IMR-90 (cell line): ENCODE measurements around the gene VAMP7. TPM values are rescaled to one million over a fixed set of nuclear protein-coding genes. Genes with fewer than 3 reads are reported as not detected.

Experiments used
- ATAC-seq: fragments of 200-7000 bp; cut with Tn5 transposase; 2 replicates; pipeline ENCODE4 v1.9.1; 2020; ENCODE audit warnings: low read depth, mild to moderate bottlenecking, moderate library complexity
- Bru-seq: library from RNA; stranded (reverse); fragments of 400-500 nt; gene quantifications from one replicate; lab custom pipeline; 2021; lab: Mats Ljungman, UMichigan
- BruChase-seq, 2 experiments: library from RNA; stranded (reverse); fragments of 400-500 nt; gene quantifications; one replicate each; lab custom pipeline; 2021; lab: Mats Ljungman, UMichigan
- BruUV-seq: library from RNA; stranded (reverse); fragments of 400-500 nt; replicated peaks from 2 replicates; lab custom pipeline; 2021; lab: Mats Ljungman, UMichigan
- CTCF ChIA-PET: fragments of 300-600 bp; formaldehyde crosslinking; extraction: SDS; loops from one replicate; lab custom pipeline; 2021; ENCODE audit warnings: antibody characterized with exemption; lab: Yijun Ruan, JAX
- POLR2A ChIA-PET: fragments of 300-600 bp; sonication (Branson Sonifier 250); formaldehyde crosslinking; loops from one replicate; lab custom pipeline; 2022; ENCODE audit warnings: antibody characterized with exemption; ENCODE audit not compliant: unreplicated experiment; lab: Charles Lee
- DNase-seq: peaks from one replicate; pipeline ENCODE4 v3.0.0; 2013
- H2AFZ ChIP-seq: replicated peaks from 2 replicates; pipeline ENCODE3; 2013; ENCODE audit warnings: low read length, mild to moderate bottlenecking; ENCODE audit not compliant: poor library complexity
- H2AK5ac ChIP-seq: 2 replicates; pipeline ENCODE4 v1.6.1; 2013; ENCODE audit warnings: low read depth, low read length, inconsistent platforms
- H2AK9ac ChIP-seq: replicated peaks from 2 replicates; pipeline ENCODE3; 2013; ENCODE audit warnings: mild to moderate bottlenecking, low read depth, low read length, moderate library complexity; ENCODE audit not compliant: poor library complexity
- H2BK120ac ChIP-seq: 2 replicates; pipeline ENCODE4 v1.6.1; 2013; ENCODE audit warnings: low read depth, low read length, inconsistent platforms
- H2BK15ac ChIP-seq: 3 replicates; pipeline ENCODE4 v1.6.1; 2013; ENCODE audit warnings: low read depth, low read length, inconsistent platforms
- H2BK20ac ChIP-seq: 2 replicates; pipeline ENCODE4 v1.6.1; 2013; ENCODE audit warnings: low read depth, mild to moderate bottlenecking, inconsistent platforms, low read length, moderate library complexity
- H2BK5ac ChIP-seq: 2 replicates; pipeline ENCODE4 v1.6.1; 2013; ENCODE audit warnings: mild to moderate bottlenecking, low read depth, low read length, inconsistent platforms; ENCODE audit not compliant: poor library complexity, severe bottlenecking
- H3K14ac ChIP-seq: replicated peaks from 2 replicates; pipeline ENCODE4 v1.6.1; 2013; ENCODE audit warnings: low read depth, low read length, inconsistent platforms
- H3K18ac ChIP-seq: 2 replicates; pipeline ENCODE4 v1.6.1; 2013; ENCODE audit warnings: low read depth, low read length, control low read depth
- H3K23ac ChIP-seq: 2 replicates; pipeline ENCODE4 v1.6.1; 2013; ENCODE audit warnings: low read depth, low read length, inconsistent platforms
- H3K27ac ChIP-seq: 2 replicates; pipeline ENCODE4 v1.5.1; 2013; ENCODE audit warnings: mild to moderate bottlenecking, control low read depth, low read length; ENCODE audit not compliant: insufficient read depth
- H3K27me3 ChIP-seq: 2 replicates; pipeline ENCODE4 v1.6.1; 2013; ENCODE audit warnings: low read length; ENCODE audit not compliant: control insufficient read depth, insufficient read depth
- H3K36me3 ChIP-seq: 2 replicates; pipeline ENCODE4 v1.6.1; 2013; ENCODE audit warnings: low read length, mixed read lengths; ENCODE audit not compliant: control insufficient read depth, insufficient read depth
- H3K4ac ChIP-seq: 2 replicates; pipeline ENCODE4 v1.6.1; 2013; ENCODE audit warnings: low read depth, low read length, inconsistent platforms
- H3K4me1 ChIP-seq: 2 replicates; pipeline ENCODE4 v1.6.1; 2013; ENCODE audit warnings: low read length, mixed read lengths; ENCODE audit not compliant: control insufficient read depth, insufficient read depth
- H3K4me2 ChIP-seq: 2 replicates; pipeline ENCODE4 v1.6.1; 2013; ENCODE audit warnings: low read depth, mild to moderate bottlenecking, control low read depth, low read length, moderate library complexity
- H3K4me3 ChIP-seq: 2 replicates; pipeline ENCODE4 v1.5.1; 2013; ENCODE audit warnings: low read depth, mild to moderate bottlenecking, control low read depth, low read length, moderate library complexity; ENCODE audit not compliant: insufficient read depth
- H3K56ac ChIP-seq: 2 replicates; pipeline ENCODE4 v1.6.1; 2013; ENCODE audit warnings: low read length, inconsistent platforms; ENCODE audit not compliant: insufficient read depth; ENCODE audit errors: extremely low read depth
- H3K79me1 ChIP-seq, 2 experiments: 2 replicates each; pipeline ENCODE4 v1.6.1; 2013; ENCODE audit warnings: low read length in 2 of 2, inconsistent platforms in 1 of 2, low read depth in 1 of 2
- H3K9ac ChIP-seq: 2 replicates; pipeline ENCODE4 v1.6.1; 2013; ENCODE audit warnings: low read depth, low read length, control low read depth
- H3K9me1 ChIP-seq: 2 replicates; pipeline ENCODE4 v1.6.1; 2013; ENCODE audit warnings: low read length, inconsistent platforms; ENCODE audit not compliant: insufficient read depth
- H3K9me3 ChIP-seq: 2 replicates; pipeline ENCODE4 v1.6.1; 2013; ENCODE audit warnings: low read length; ENCODE audit not compliant: control insufficient read depth, insufficient read depth
- H4K20me1 ChIP-seq: 2 replicates; pipeline ENCODE4 v1.6.1; 2013; ENCODE audit warnings: low read length, inconsistent platforms; ENCODE audit not compliant: insufficient read depth
- H4K5ac ChIP-seq: 2 replicates; pipeline ENCODE4 v1.6.1; 2013; ENCODE audit warnings: mild to moderate bottlenecking, low read depth, low read length, control low read depth
- H4K8ac ChIP-seq, 2 experiments: 2 replicates each; pipeline ENCODE4 v1.6.1; 2013; ENCODE audit warnings: low read depth in 2 of 2, low read length in 2 of 2, control low read depth in 1 of 2, inconsistent platforms in 1 of 2
- H4K91ac ChIP-seq: 2 replicates; pipeline ENCODE4 v1.6.1; 2013; ENCODE audit warnings: low read depth, low read length, inconsistent platforms; ENCODE audit not compliant: insufficient read depth
- BHLHE40 ChIP-seq: fragments of 150-350 bp; IDR thresholded peaks from 2 replicates; pipeline ENCODE4 v1.6.1; 2016; ENCODE audit warnings: mild to moderate bottlenecking, low read depth, low read length
- FOS ChIP-seq: fragments of 150-350 bp; IDR thresholded peaks from 2 replicates; pipeline ENCODE4 v1.6.1; 2016; ENCODE audit warnings: low read depth, low read length
- MAZ ChIP-seq: IDR thresholded peaks from 2 replicates; pipeline ENCODE4 v1.6.1; 2012; ENCODE audit warnings: low read depth, mild to moderate bottlenecking, low read length, improper control_type of control experiment, moderate library complexity, borderline replicate concordance
- MXI1 ChIP-seq: IDR thresholded peaks from 2 replicates; pipeline ENCODE4 v1.6.1; 2012; ENCODE audit warnings: low read depth, mild to moderate bottlenecking, low read length, moderate library complexity, borderline replicate concordance
- NFE2L2 ChIP-seq: fragments of 150-350 bp; IDR thresholded peaks from 2 replicates; pipeline ENCODE4 v1.6.1; 2016; ENCODE audit warnings: low read depth, mild to moderate bottlenecking, low read length
- POLR2A ChIP-seq: IDR thresholded peaks from 2 replicates; pipeline ENCODE4 v1.6.1; 2012; ENCODE audit warnings: mild to moderate bottlenecking, low read depth, low read length
- RCOR1 ChIP-seq: IDR thresholded peaks from 2 replicates; pipeline ENCODE4 v1.6.1; 2012; ENCODE audit warnings: mild to moderate bottlenecking, low read length, improper control_type of control experiment; ENCODE audit not compliant: insufficient replicate concordance
- SMC3 ChIP-seq: fragments of 150-350 bp; IDR thresholded peaks from 2 replicates; pipeline ENCODE4 v1.6.1; 2016; ENCODE audit warnings: low read depth, mild to moderate bottlenecking, antibody characterized with exemption, low read length, moderate library complexity
- WGBS, 2 experiments: methylation state at CpG; one replicate each; pipeline versions ENCODE4 v1.1.5 to v1.1.7; 2013; ENCODE audit warnings: missing lambda C conversion rate in 2 of 2; ENCODE audit not compliant: insufficient read length in 1 of 2; ENCODE audit errors: extremely low coverage in 2 of 2; 5-methylcytosine and 5-hydroxymethylcytosine counted together
- dilution Hi-C: fragments of 300-500 bp; cut with HindIII; formaldehyde crosslinking; loops from one replicate; pipeline ENCODE4 v1.14.3; 2018; ENCODE audit warnings: low sequenced_read_pairs; ENCODE audit not compliant: unreplicated experiment
- in situ Hi-C: fragments of 300-500 bp; cut with MboI; formaldehyde crosslinking; loops from 3 replicates; pipeline ENCODE4 v1.14.3; 2019; ENCODE audit warnings: low sequenced_read_pairs, inconsistent platforms, mixed read lengths
- intact Hi-C: fragments of 100-400 bp; cut with micrococcal nuclease; formaldehyde crosslinking; loops from 2 replicates; pipeline ENCODE4 v1.10.0; 2022
- long read RNA-seq: library from polyadenylated mRNA; unstranded; transcript quantifications from one replicate; pipeline ENCODE4 v2.0.0, GENCODE V29; 2021; ENCODE audit not compliant: unreplicated experiment
- polyA plus RNA-seq, 3 experiments: library from polyadenylated mRNA; depleted of rRNA; stranded (reverse); fragments of >200 nt; gene quantifications; 2 replicates each; pipeline ENCODE4 v1.2.3, GENCODE V29; 2012; ENCODE audit warnings: low replicate concordance in 1 of 3
- total RNA-seq: library from RNA; depleted of rRNA; stranded (reverse); fragments of >200 nt; gene quantifications from 2 replicates; pipeline ENCODE4 v1.2.3, GENCODE V29; 2012; rRNA removed
- TF ChIP-seq, protein P1 (sequence below): conservative IDR thresholded peaks from 2 replicates; pipeline ENCODE4 v1.5.1; 2012; ENCODE audit warnings: mild to moderate bottlenecking, low read depth, low read length, improper control_type of control experiment
- TF ChIP-seq, protein P2 (sequence below): fragments of 150-350 bp; IDR thresholded peaks from 2 replicates; pipeline ENCODE4 v1.6.1; 2016; ENCODE audit warnings: low read depth, mild to moderate bottlenecking, low read length, moderate library complexity, borderline replicate concordance

The VAMP7 gene, protein sequence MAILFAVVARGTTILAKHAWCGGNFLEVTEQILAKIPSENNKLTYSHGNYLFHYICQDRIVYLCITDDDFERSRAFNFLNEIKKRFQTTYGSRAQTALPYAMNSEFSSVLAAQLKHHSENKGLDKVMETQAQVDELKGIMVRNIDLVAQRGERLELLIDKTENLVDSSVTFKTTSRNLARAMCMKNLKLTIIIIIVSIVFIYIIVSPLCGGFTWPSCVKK
- total RNA-seq: 39.1 and 58.3 TPM in 2 replicates
- 17.3 and 21.7 TPM in 2 replicates for polyA plus RNA-seq (2012; rRNA removed)
- 5.4 and 5.8 TPM in 2 replicates for polyA plus RNA-seq (2012; cell fraction: cytosol; rRNA removed)
- polyA plus RNA-seq (2012; cell fraction: nucleus; rRNA removed; ENCODE audit: low replicate concordance): 1.1 and 8.8 TPM in 2 replicates
- Bru-seq, nascent RNA: percentile 73 among the genes with signal in this experiment
- BruChase-seq, experiment 1, labeled RNA remaining after a 6-hour chase: percentile 64 among the genes with signal in this experiment
- percentile 63 among the genes with signal in this experiment for BruChase-seq, experiment 2, labeled RNA remaining after a 2-hour chase
- long read RNA-seq, transcript VAMP7-201 (7 exons, 2,496 nt): minor isoform, 6 of 179 reads
- long read RNA-seq, transcript VAMP7-206 (7 exons, 696 nt): minor isoform, 9 of 179 reads
- long read RNA-seq, transcript VAMP7-202 (8 exons, 2,646 nt): major isoform, 147 of 179 reads
- long read RNA-seq, partial matches to known transcripts: 2 of 179 reads
- long read RNA-seq, other reads (novel, unspliced or antisense): 10 of 179 reads

DNA sequence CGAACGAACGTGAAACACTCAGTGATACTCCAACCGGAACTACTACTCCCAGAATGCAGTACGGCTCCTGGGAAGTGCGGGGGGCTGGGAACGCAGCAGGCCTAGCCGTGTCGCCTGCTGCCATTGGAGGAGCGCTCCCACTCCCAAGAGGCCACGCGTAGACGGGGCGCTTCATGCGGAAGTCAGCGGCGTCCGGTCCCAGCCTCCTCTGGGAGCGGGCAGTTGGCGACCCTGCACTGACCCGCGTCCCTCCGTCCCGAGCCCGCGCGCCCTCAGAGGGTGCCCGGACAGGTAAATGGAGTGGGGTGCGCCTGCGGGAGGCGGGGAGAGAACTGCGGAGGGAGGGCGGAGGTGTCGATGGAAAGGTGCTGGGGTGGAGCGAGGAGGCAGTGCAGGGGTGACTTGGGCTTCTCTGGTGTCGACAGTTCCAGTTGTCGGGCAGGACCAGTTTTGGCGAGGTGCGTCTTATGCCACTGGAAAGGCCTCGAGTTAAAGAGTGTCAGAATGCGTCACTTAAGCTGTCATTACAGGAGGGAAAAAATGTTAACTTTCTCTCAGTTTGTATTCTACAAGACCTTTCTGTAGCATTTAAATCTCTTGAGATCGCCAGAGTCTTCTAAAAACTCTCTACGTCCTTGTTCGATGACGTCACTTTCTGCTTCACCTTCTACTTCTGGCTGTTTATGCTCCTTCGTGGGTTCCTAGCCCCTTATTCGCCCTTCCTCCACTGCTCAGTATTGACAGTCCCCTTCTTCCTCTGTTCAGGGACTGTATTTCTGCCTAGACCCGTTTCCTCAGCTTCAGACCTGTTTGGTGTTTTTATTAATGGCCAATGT is at the start of gene VAMP7:
VAMP7 (plus strand) TSS at position 188 of the 836 bp plus-strand sequence. CDS start 8,122 bp downstream, outside the sequence.
- intact Hi-C loops (no loop called here), in situ Hi-C loops (no loop called here), dilution Hi-C loops (no loop called here)
- Histone ChIP-seq H3K56ac (peak within 1 kb of the TSS; percentile 22; the same call in 1 of the 2 replicates), H3K4me2 (peak within 1 kb of the TSS; percentile 86), H3K9me3 (no peaks in the 10 kb centered on the region), H4K8ac (peak within 1 kb of the TSS; percentile 66 to 86), H3K4me1 (no peaks in the 10 kb centered on the region), H3K27me3 (no peaks in the 10 kb centered on the region), H2BK5ac (peak within 1 kb of the TSS; percentile 69), H3K23ac (peak within 1 kb of the TSS; percentile 53; the same call in 1 of the 2 replicates), H3K79me1 (peaks cover 0 to 9% of the 10 kb centered on the region in 2 experiments; a peak in 2 of 4 replicates), H3K9me1 (no peaks in the 10 kb centered on the region), H4K5ac (peak within 1 kb of the TSS; percentile 66), H2AK5ac (0 out of 2 replicates have a peak within 1 kb of the TSS, but pooled peaks have one; percentile 20), H4K20me1 (no peaks in the 10 kb centered on the region), H2AK9ac (peak within 1 kb of the TSS; percentile 82), H2BK120ac (peak within 1 kb of the TSS; percentile 11; the same call in 1 of the 2 replicates), H2BK15ac (peak within 1 kb of the TSS; percentile 50; the same call in 1 of the 3 replicates), H3K4ac (peak within 1 kb of the TSS; percentile 82), H3K18ac (peak within 1 kb of the TSS; percentile 33), H3K36me3 (no peaks in the 10 kb centered on the region), H2BK20ac (no peak within 1 kb of the TSS), H2AFZ (peak within 1 kb of the TSS; percentile 96), H3K4me3 (peak within 1 kb of the TSS; percentile 85), H4K91ac (peak within 1 kb of the TSS; percentile 49), H3K27ac (peak within 1 kb of the TSS; percentile 85), H3K14ac (peak within 1 kb of the TSS; percentile 68; the same call in 1 of the 2 replicates), H3K9ac (peak within 1 kb of the TSS; percentile 77)
- POLR2A ChIA-PET: no interaction called here
- WGBS, 2 experiments: 25% methylated on average over 24 of the region's 48 CpGs; no CpG with 5 or more reads in 1 of the 2 experiments
- DNase-seq: peak; percentile 84
- no TSS peak for BruUV-seq
- peak; percentile 99 for ATAC-seq
- CTCF ChIA-PET: no interaction called here
- TF ChIP-seq NFE2L2 (no peak), MAZ (peak; percentile 47; the same call in 1 of the 2 replicates), MXI1 (no peak), RCOR1 (no peak), SMC3 (no peak), BHLHE40 (no peak), POLR2A (peak; percentile 70; the same call in 1 of the 2 replicates), FOS (no peak)
- TF ChIP-seq, protein P1, sequence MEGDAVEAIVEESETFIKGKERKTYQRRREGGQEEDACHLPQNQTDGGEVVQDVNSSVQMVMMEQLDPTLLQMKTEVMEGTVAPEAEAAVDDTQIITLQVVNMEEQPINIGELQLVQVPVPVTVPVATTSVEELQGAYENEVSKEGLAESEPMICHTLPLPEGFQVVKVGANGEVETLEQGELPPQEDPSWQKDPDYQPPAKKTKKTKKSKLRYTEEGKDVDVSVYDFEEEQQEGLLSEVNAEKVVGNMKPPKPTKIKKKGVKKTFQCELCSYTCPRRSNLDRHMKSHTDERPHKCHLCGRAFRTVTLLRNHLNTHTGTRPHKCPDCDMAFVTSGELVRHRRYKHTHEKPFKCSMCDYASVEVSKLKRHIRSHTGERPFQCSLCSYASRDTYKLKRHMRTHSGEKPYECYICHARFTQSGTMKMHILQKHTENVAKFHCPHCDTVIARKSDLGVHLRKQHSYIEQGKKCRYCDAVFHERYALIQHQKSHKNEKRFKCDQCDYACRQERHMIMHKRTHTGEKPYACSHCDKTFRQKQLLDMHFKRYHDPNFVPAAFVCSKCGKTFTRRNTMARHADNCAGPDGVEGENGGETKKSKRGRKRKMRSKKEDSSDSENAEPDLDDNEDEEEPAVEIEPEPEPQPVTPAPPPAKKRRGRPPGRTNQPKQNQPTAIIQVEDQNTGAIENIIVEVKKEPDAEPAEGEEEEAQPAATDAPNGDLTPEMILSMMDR: no peak
- TF ChIP-seq, protein P2, sequence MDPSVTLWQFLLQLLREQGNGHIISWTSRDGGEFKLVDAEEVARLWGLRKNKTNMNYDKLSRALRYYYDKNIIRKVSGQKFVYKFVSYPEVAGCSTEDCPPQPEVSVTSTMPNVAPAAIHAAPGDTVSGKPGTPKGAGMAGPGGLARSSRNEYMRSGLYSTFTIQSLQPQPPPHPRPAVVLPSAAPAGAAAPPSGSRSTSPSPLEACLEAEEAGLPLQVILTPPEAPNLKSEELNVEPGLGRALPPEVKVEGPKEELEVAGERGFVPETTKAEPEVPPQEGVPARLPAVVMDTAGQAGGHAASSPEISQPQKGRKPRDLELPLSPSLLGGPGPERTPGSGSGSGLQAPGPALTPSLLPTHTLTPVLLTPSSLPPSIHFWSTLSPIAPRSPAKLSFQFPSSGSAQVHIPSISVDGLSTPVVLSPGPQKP: no peak
